Lower leg skin (tissue), 3 donors: ENCODE data around the gene DPYSL5.

Experiments
- CTCF ChIP-seq, 3 donors: fragments of 450-650 bp; IDR thresholded peaks; one replicate each; pipeline ENCODE4 v1.5.1; 2016; ENCODE audit warnings: antibody characterized with exemption in 3 of 3, mild to moderate bottlenecking in 3 of 3, moderate library complexity in 2 of 3
- POLR2A ChIP-seq, 2 donors: fragments of 450-650 bp; IDR thresholded peaks; one replicate each; pipeline ENCODE4 v1.6.1; 2016 to 2017; ENCODE audit warnings: antibody characterized with exemption in 2 of 2, mild to moderate bottlenecking in 1 of 2, moderate library complexity in 1 of 2

GRCh38 chr2:26993768-26994167, 145.8 kb downstream of the DPYSL5 start:
- no peak for TF ChIP-seq CTCF (IDR thresholded peaks at IDR 0.05)
- TF ChIP-seq POLR2A (IDR thresholded peaks at IDR 0.05), result no peak
